ENCODE measurements around the gene ALG2.

ALG2 gene, protein sequence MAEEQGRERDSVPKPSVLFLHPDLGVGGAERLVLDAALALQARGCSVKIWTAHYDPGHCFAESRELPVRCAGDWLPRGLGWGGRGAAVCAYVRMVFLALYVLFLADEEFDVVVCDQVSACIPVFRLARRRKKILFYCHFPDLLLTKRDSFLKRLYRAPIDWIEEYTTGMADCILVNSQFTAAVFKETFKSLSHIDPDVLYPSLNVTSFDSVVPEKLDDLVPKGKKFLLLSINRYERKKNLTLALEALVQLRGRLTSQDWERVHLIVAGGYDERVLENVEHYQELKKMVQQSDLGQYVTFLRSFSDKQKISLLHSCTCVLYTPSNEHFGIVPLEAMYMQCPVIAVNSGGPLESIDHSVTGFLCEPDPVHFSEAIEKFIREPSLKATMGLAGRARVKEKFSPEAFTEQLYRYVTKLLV

DNA sequence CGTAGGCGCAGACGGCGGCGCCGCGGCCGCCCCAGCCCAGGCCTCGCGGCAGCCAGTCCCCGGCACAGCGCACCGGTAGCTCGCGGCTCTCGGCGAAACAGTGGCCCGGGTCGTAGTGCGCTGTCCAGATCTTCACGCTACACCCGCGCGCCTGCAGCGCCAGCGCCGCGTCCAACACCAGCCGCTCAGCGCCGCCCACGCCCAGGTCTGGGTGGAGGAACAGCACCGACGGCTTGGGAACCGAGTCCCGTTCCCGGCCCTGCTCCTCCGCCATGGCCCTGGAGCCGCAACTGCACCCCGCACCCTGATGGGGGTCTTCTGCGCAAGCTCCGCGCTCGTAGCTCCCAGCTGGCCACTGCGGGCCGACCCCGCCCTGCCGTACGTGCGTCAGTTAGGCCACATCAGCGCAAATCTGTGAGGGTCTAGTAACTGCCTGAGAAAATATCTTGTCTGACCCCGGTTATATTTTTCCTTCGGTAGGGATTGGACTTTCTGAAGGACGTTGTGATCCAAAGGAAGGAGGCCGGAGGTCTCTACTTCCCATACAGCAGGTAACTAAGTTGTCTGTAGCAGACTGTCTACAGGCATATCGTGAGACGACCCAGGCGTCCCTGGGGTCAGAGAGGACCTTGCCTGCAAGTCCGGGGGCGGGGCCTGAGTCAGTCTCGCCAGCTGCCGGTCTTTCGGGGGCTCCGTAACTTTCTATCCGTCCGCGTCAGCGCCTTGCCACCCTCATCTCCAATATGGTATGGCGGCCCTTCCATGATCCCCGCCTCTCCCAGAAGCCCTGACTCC is at the start of gene ALG2, which contains the start of gene SEC61B:
TSS of gene ALG2 (minus strand) at position 322 of the 795 bp plus-strand sequence. CDS start at position 274, 48 bp downstream.
TSS of gene SEC61B (plus strand) at position 662 of the 795 bp plus-strand sequence. CDS start at position 744, 82 bp downstream.
- DNase-seq: peak; percentile 96

- no peak for DNase-seq
These were observed 48.7 kb upstream of the ALG2 start for GRCh38 chr9:99270491-99270890.

DNA sequence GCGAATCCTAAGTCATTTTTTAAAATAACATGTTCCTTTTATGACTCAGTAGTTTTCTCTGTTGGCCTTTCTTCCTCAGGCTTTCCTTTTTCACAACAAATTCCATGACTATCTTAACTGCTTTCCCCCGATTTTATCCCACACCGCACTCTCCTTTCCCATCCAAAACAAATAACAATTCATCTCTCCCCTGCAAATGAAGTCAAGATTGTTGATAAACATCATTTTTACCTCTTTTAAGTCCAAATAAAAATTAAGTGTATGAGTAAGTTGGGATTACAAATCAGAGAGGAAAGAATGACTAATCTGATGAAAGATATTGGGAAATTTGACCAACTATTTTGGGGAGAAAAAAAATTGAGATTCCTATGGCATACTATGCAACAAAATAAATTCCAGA is 47.7 kb upstream of the ALG2 start:
- no peak for DNase-seq

DNA sequence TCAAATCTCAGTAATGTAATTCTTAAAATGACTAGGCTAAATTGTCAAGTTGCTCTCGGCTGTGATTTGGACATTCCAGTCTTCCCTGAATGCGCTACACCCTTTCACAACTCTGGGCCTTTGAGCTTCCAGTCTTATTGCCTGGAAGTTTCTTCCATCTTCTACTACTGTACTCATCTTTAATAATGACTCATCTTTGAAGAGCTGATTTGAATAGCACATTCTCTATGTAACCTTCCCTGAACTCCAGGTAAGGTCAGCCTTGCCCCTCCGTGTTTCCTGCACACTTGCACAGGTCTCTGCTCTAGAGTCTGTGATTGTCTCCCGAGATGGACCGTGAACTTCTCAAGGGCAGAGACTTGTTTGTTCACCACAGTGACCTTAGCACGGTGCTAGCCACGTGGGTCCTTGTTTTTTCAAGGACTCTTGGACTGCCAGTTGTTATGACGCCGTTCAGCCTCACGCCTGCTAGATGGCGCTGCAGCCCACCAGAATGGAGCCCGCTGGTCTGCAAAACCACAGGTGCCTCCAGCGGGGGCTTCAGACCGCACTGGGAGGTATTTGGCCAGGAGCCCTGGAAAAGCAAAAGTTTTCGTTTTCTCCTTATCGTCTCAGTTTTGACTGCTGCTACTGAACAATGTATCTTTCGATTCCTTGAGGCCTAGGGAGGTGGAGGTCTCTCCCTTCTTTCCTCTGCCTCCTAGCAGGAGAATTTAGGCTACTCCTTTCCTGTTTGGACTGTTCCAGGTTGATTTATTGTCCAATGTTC is 44.7 kb upstream of the ALG2 start:
- DNase-seq: peak; percentile 50

DNA sequence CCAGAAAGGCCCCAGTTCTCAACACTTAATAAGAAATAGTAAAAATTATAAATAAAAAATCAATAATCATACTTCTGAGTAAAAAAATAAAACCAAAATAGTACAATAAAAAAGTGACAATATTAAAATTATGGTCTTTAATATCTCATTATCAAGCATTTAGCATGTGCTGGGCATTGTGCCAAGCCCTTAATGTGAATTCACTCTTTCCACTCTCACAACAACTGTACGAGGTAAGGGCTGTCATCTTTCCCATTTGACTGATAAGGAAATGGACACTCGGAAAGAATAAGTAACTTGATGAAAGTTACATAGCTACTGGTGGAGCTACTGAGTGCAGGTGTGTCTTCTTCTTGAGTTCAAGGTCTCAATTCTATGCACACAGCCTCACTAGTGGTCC is 43.9 kb upstream of the ALG2 start:
- DNase-seq: no peak

- DNase-seq: no peak
These were observed 42.4 kb upstream of the ALG2 start for GRCh38 chr9:99264070-99264680.

GRCh38 chr9:99262949-99263418 is 41.2 kb upstream of the ALG2 start:
- no peak for DNase-seq

DNA sequence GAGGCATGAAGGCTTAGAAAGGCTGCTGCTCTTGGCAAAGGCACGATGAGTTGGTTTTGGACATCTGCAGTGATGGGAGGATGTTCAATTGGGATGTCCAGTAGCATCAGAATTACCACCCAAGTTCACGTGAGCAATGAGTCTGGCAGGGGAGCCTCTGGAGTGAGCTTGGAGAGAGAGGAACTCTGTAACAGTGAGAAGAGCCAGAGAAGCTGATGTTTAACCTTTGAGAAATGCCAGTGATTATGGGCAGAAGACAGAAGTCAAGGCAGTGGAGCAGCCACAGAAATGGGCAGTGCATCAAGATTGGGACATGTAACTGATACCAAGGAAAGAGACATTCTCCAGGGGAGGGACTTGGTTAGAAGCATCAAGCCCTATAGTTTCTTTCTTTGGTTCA is 40.2 kb upstream of the ALG2 start:
- DNase-seq: no peak

DNA sequence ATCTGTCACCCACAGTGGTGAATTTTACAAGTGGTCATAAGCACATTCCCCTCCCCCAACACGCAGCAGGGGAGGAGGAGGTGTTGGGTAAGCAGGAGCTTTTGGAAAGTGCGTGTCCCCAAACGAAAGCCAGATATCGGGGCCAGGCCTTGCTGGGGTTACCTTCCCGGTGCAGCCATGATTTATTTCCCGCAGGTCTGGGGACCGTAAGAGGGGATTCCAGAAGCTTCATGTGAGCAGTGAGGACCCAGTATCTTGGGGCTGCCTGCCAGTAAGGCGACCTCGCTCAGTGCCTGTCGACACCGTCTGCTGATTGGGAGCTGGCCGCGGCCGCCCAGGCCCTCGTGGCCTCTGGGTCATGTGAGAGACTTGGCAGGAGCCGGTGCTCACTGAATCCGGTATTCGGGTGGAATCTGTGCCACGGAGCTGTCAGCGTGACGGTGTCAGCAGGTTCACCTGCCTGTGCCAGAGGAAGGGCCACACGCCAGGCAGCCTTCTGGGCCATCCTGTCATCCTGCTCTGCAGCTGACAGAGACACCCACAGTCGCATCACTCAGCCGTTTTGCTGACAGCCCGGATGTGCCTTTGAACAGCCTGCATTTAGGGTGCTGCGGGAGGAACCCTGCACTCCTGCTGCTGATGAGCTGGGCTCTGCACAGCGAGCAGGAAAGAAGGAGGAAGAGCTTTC is 37.6 kb upstream of the ALG2 start:
- no peak for DNase-seq

DNA sequence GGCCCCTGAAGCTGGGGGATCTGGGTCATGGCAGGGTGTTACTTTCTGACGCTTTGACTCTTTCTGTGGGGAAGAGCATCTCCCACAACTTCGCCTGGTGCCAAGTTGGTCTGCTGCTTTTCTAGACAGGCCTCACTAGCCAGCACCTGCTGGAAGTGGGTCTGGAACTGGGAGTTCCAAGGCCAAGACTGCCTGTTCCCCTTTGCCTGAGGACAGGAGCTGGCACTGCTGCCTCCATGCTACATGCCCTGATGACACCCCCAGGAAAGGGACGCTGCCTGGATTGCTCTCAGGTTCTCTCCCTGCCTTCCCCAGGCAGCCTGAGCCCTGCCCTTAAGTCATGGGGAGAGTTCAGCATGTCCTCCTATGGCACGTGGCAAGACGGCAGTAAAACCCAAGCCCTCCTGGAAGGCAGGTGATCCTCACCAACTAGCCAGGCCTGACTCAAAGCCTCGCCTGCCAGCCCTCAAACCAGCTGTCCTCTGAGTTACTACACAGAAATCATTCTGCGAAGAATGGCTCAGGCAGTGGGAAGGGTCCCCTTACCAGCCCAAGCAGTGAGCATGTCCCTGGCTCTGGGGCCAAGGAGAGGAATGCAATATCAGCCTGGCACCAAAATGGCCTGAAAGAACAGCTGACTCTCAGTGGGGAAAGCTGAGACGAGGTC is 36.1 kb upstream of the ALG2 start:
- DNase-seq: no peak

DNA sequence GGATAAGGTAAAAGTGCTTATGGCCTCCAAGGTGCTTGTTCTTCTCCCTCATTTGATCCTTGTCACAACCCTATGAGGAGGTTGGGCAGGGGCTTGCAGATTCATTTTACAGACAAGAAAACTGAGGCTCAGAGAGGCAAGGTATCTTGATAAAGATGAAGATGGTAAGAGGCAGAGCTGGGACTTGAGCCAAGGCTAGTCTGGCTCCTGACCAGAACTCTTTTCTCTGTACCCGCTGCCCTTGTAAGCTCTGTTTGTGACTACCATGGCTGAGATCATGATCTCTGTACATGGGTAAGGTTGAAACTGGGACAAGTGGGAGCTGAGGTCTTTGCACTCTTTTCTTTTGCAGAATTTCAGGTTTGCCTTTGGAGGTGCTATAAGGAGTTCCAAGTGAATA is 33.9 kb upstream of the ALG2 start:
- DNase-seq: no peak

DNA sequence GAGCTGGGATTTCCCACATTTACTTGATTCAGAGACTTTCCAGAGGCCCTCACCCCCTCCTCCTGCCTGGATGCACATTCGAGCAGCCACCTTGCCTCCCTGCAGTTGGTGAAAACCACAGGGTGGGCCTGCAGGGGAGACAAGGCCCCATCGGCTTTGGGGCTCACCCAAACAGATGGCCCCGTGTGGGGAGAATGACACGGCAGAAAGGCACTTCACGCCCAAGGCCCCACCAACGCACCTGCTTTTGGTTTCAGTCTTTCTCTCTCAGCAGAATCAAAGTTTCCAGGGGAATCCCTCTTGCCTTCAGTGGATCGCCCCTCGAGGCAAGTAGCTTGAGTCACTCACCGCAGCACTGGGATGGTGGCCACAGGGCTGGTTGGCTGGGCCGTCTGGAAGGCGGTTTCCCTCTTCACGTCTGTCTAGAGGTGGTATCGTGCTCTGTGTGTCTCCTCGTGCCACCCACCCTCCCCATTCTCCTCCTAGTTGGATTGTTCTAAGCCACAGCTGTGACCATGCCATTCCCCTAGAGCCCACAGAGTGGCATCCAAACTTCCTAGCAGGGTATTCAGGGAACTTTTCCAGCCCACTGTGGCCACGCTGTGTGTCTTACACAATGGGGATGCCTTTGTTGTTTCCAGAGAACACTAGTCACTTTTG is 32.2 kb upstream of the ALG2 start:
- no peak for DNase-seq

GRCh38 chr9:99253134-99253533 is 31.4 kb upstream of the ALG2 start:
- no peak for DNase-seq

GRCh38 chr9:99251157-99251556 is 29.4 kb upstream of the ALG2 start:
- DNase-seq: no peak

DNA sequence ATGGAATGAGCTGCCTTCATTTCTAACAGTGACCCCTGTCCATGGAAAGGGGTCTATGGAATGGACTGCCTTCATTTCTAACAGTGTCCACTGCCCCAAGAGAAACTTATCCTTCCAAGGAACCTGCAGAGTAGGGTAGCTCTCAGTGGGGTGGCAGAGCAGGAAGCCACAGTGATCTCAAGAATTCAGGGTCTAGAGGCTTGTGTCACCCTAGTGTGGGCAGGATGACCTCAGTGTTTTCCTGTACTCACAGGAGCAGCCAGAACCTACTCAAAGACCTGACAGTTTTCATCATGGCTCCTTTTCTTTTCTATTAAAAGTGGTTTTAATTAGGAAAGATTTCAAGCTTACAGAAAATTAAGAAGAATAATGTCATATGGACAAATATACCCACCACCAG is 27.9 kb upstream of the ALG2 start:
- DNase-seq: no peak

- no peak for DNase-seq
These were observed 22.9 kb upstream of the ALG2 start for GRCh38 chr9:99244344-99245260.

GRCh38 chr9:99241106-99241505 is 19.4 kb upstream of the ALG2 start:
- no peak for DNase-seq

DNA sequence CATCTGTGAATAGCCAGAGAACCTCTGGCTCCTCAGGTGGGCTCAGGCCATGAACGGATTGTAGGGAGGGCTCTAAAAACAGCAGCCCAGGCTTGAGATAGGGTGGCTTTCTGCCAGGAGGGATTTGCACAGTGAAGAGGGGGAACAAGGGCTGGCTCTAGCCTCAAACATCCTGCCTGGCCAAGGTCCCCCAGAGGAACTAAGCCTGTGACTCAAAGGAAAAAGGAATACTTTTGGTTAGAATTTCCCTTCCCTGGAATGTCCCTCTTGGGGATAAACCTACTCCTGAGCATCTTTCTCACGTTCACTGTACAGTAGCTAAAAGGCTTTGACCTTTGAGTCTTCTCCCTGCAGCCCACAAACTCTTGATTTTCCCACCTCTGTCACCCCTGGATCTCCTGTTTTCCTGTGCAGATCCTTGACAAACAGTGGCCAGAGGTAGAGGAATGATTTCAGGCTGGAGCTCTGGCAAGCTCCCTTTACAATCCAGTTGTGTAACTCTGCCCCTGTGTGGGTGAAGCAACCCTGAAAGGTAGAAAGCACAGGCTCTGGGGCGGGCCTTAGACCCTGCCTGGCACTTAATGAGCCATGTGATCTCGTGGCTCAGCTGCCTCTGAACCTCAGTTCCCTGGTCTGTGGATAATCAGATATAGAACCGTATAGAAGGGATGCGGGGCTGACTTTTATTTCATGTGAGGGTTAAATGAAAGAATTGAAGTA is 17.8 kb upstream of the ALG2 start:
- DNase-seq: no peak

DNA sequence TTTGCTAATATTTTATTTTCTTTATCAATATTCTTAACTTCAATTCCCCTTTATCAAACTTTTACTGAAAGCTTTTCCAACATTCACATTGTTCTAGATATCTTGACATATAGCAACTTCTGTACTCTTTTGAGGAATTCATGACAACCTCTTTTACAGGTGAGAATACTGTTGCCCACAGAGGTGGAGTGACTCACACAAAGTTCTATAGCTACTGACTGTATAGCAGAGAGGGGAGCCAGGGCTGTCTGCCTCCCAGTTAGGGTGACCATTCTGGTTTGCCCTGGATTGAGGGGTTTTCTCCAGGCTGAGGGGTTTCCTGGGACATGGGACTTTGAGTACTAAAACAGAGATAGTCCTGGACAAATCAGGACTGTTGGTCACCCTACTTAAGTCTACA is 16.6 kb upstream of the ALG2 start:
- no peak for DNase-seq

Data from NCI-H2171 (cell line).